Measurements from ENCODE around the gene SIX1.

DNA sequence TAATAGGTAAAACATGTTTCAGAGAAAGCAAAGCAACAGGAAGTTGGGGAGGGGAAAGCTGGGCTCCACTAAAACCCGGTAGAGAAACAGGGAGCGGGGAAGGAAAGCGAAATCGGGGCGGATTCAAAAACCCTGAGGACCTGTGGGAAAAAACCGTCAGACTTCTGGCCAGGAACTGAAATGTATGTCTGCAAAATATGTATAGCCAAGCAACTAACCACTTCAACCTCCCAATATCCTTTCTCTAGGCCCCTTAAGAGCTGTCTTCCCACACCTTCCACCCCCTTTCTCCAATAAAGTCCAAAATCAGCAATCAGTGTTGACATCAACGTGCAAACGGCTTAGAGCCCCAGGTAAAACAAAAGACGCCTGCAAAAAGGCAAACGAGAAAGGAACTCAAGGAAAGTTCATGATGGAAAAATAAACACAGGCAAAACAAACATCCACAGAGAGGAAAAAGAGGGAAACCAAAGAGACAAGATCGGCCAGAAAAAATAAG lies 32.8 kb downstream of the SIX1 start:
- TF ChIP-seq, protein P1, sequence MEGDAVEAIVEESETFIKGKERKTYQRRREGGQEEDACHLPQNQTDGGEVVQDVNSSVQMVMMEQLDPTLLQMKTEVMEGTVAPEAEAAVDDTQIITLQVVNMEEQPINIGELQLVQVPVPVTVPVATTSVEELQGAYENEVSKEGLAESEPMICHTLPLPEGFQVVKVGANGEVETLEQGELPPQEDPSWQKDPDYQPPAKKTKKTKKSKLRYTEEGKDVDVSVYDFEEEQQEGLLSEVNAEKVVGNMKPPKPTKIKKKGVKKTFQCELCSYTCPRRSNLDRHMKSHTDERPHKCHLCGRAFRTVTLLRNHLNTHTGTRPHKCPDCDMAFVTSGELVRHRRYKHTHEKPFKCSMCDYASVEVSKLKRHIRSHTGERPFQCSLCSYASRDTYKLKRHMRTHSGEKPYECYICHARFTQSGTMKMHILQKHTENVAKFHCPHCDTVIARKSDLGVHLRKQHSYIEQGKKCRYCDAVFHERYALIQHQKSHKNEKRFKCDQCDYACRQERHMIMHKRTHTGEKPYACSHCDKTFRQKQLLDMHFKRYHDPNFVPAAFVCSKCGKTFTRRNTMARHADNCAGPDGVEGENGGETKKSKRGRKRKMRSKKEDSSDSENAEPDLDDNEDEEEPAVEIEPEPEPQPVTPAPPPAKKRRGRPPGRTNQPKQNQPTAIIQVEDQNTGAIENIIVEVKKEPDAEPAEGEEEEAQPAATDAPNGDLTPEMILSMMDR (IDR thresholded peaks at IDR 0.05): no peak
- TF ChIP-seq POLR2A (IDR thresholded peaks at IDR 0.05): no peak

Measured in breast epithelium (tissue), 3 donors.